GM12873 (cell line): Measurements from ENCODE around the gene ZNF280A.

Experiments used
- TF ChIP-seq, protein P1 (sequence below): IDR thresholded peaks from 2 replicates; pipeline ENCODE4 v1.5.1; 2012; ENCODE audit warnings: low read depth, mild to moderate bottlenecking, moderate library complexity, low read length, control low read depth; ENCODE audit not compliant: insufficient read depth; ENCODE audit errors: missing control alignments

Gene ZNF280A

DNA sequence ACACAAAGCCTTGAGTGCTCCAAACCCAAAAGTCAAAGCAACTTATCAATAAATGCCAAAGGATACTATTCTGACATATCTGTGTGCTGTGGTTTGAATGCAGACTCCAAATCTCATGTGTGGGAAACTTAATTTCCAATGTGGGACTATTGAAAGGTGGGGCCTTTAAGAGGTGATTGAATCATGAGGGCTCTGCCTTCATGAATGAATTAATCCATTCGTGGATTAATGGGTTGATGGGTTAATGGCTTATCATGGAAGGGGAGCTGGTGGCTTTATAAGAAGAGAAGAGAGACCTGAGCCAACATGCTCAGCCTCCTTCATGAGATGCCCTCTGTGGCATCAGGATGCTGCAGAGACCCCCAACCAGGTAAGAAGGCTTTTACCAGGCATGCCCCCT lies 16.8 kb upstream of the ZNF280A start:
- TF ChIP-seq, protein P1, sequence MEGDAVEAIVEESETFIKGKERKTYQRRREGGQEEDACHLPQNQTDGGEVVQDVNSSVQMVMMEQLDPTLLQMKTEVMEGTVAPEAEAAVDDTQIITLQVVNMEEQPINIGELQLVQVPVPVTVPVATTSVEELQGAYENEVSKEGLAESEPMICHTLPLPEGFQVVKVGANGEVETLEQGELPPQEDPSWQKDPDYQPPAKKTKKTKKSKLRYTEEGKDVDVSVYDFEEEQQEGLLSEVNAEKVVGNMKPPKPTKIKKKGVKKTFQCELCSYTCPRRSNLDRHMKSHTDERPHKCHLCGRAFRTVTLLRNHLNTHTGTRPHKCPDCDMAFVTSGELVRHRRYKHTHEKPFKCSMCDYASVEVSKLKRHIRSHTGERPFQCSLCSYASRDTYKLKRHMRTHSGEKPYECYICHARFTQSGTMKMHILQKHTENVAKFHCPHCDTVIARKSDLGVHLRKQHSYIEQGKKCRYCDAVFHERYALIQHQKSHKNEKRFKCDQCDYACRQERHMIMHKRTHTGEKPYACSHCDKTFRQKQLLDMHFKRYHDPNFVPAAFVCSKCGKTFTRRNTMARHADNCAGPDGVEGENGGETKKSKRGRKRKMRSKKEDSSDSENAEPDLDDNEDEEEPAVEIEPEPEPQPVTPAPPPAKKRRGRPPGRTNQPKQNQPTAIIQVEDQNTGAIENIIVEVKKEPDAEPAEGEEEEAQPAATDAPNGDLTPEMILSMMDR = no peak

DNA sequence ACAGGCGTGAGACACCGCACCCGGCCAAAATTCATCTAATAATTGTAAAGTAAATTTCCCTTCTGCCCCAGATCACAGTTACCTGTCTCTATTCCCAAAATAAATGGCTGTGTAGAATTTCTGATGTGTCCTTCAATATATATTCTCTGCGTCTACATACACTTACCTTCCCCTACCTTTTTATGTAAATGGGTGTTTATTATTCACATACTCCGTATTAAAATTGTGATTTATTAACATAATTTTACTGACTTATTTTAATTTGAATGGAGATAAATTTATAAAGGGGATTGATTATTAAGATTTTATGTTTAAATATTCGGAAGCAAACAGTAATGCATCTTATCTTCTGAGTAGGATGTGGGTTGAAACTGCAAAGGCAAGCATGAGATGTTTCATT lies 16.4 kb upstream of the ZNF280A start:
- TF ChIP-seq, protein P1 = no peak

DNA sequence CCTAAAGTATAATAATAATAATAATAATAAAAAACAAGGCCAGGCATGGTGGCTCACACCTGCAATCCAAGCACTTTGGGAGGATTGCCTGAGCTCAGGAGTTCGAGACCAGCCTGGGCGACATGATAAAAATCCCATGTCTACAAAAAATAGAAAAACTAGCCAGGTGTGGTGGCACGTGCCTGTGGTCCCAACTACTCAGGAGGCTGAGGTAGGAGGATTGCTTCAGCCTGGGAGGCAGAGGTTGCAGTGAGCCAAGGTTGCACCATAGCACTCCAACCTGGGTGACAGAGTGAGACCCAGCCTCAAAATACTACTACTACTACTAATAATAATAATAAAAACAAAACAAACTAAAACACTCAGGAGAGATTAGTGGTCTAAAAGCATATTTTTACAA lies 15.6 kb upstream of the ZNF280A start:
- TF ChIP-seq, protein P1 = no peak

- TF ChIP-seq, protein P1 = no peak
Observed at GRCh38 chr22:22534604-22535415, 14.7 kb upstream of the ZNF280A start.

GRCh38 chr22:22533863-22534262 lies 13.8 kb upstream of the ZNF280A start:
- TF ChIP-seq, protein P1 = no peak

- TF ChIP-seq, protein P1 = no peak
Observed at GRCh38 chr22:22533417-22533816, 13.3 kb upstream of the ZNF280A start.

DNA sequence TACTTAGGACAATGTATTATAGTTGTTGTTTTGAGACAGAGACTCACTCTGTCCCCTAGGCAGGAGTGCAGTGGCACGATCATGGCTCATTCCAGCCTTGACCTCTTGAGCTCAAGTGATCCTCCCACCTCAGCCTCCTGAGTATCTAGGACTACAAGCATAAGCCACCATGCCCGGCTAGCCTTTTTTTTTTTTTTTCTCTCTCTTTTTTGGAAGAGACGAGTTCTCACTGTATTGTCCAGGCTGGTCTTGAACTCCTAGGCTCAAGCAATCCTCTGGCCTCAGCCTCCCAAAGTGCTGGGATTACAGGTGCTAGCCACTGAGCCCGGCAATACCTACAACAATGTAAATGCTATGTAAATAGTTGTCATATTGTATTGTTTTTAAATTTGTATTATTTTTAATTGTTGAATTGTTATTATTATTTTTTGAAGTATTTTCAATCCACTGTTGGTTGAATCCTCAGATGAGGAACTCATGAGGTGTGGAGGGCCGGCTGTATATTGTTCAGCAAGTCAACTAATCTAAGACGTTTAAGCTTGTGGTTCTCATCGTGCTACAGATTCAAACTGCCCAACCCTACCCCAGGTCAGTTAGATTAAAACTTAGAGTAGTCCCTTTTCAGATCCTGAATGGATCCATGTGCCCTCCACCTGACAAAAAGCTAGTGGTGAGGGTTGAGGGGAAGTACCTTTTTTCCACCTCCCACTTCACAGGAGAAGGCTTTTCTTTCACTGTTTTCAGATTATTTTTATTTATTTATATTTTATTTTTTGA lies 11.9 kb upstream of the ZNF280A start:
- TF ChIP-seq, protein P1 = no peak
